ENCODE data around the gene SELENOM.
A peak's percentile ranks its signal among the peaks of the same experiment; 100 is the strongest.

Gene SELENOM

GRCh38 chr22:31085928-31086327 lies 21.4 kb downstream of the SELENOM start:
- in situ Hi-C loops (cut with HindIII; ENCODE audit: low sequenced_read_pairs), result no loop called here
- TF ChIP-seq CTCF (IDR thresholded peaks at IDR 0.05; ENCODE audit: low read depth, low read length), result no peak
- H3K4me3 ChIP-seq (ENCODE audit: low read depth, low read length), result no peak overlapping the region
- no peak for DNase-seq (ENCODE audit: low read depth, low spot score)

GRCh38 chr22:31085493-31085824 lies 21.9 kb downstream of the SELENOM start:
- no peak for TF ChIP-seq CTCF (IDR thresholded peaks at IDR 0.05; ENCODE audit: low read depth, low read length)
- peak overlapping the region; percentile 66 for H3K4me3 ChIP-seq (ENCODE audit: low read depth, low read length)
- in situ Hi-C loops (cut with HindIII; ENCODE audit: low sequenced_read_pairs), result no loop called here
- DNase-seq (ENCODE audit: low read depth, low spot score), result no peak

GRCh38 chr22:31084811-31085492 lies 22.4 kb downstream of the SELENOM start:
- peak; percentile 80 for TF ChIP-seq CTCF (IDR thresholded peaks at IDR 0.05; ENCODE audit: low read depth, low read length)
- in situ Hi-C loops (cut with HindIII; ENCODE audit: low sequenced_read_pairs), result no loop called here
- H3K4me3 ChIP-seq (ENCODE audit: low read depth, low read length), result peak overlapping the region; percentile 66
- DNase-seq (ENCODE audit: low read depth, low spot score), result peak; percentile 82

GRCh38 chr22:31083923-31084810 lies 23.2 kb downstream of the SELENOM start:
- in situ Hi-C loops (cut with HindIII; ENCODE audit: low sequenced_read_pairs), result no loop called here
- no peak for TF ChIP-seq CTCF (IDR thresholded peaks at IDR 0.05; ENCODE audit: low read depth, low read length)
- DNase-seq (ENCODE audit: low read depth, low spot score), result no peak
- peak overlapping the region; percentile 66 for H3K4me3 ChIP-seq (ENCODE audit: low read depth, low read length)

GRCh38 chr22:31083377-31083768 lies 24.0 kb downstream of the SELENOM start:
- no peak for TF ChIP-seq CTCF (IDR thresholded peaks at IDR 0.05; ENCODE audit: low read depth, low read length)
- H3K4me3 ChIP-seq (ENCODE audit: low read depth, low read length), result no peak overlapping the region
- DNase-seq (ENCODE audit: low read depth, low spot score), result no peak
- in situ Hi-C loops (cut with HindIII; ENCODE audit: low sequenced_read_pairs), result no loop called here

GRCh38 chr22:31082606-31083376 lies 24.6 kb downstream of the SELENOM start:
- peak; percentile 58 for TF ChIP-seq CTCF (IDR thresholded peaks at IDR 0.05; ENCODE audit: low read depth, low read length)
- in situ Hi-C loops (cut with HindIII; ENCODE audit: low sequenced_read_pairs), result no loop called here
- DNase-seq (ENCODE audit: low read depth, low spot score), result peak; percentile 26
- H3K4me3 ChIP-seq (ENCODE audit: low read depth, low read length), result peak overlapping the region; percentile 83

All from astrocyte of the spinal cord (primary cell).